Pancreas (tissue), 10 donors: Measurements from ENCODE around the gene REN. TPM values are rescaled to one million over a fixed set of nuclear protein-coding genes. Genes with fewer than 3 reads are reported as not detected.

Experiments
- ATAC-seq, 4 donors: fragments of 200-7000 bp; cut with Tn5 transposase; one replicate each; pipeline versions ENCODE4 v1.8.0 to v1.9.1; 2020; ENCODE audit warnings: mild to moderate bottlenecking in 4 of 4, moderate library complexity in 4 of 4
- DNase-seq, 6 donors: peaks; one replicate each; pipeline ENCODE4 v3.0.0-alpha.2; 2020
- FAIRE-seq: peaks from 2 replicates; lab custom pipeline; 2012; peaks lifted over from hg19 to GRCh38; lab: Jason Lieb, UNC
- H3K27ac ChIP-seq, 4 donors: fragments of 200-600 bp; sonication (generic); 1 replicate in 3 of 4; 2 replicates in 1 of 4; pipeline versions ENCODE4 v1.5.0 to v1.8.0; 2020
- H3K27me3 ChIP-seq, 4 donors: fragments of 200-600 bp; one replicate each; pipeline ENCODE4 v1.8.0; 2021
- H3K36me3 ChIP-seq, 3 donors: fragments of 200-600 bp; sonication (generic) in 1 of 3; one replicate each; pipeline versions ENCODE4 v1.5.0 to v1.8.0; 2020 to 2021
- H3K4me1 ChIP-seq, 3 donors: fragments of 200-600 bp; one replicate each; pipeline ENCODE4 v1.8.0; 2021
- H3K4me3 ChIP-seq, 4 donors: fragments of 200-600 bp; sonication (generic) in 2 of 4; one replicate each; pipeline versions ENCODE4 v1.5.0 to v1.8.0; 2020 to 2021
- H3K9me3 ChIP-seq, 4 donors: fragments of 200-600 bp; one replicate each; pipeline ENCODE4 v1.8.0; 2021
- WGBS, 2 donors: extraction: QIAGEN DNeasy Blood & Tissue Kit; methylation state at CpG; one replicate each; pipeline ENCODE4 v1.1.7; 2013; 5-methylcytosine and 5-hydroxymethylcytosine counted together
- intact Hi-C, 3 donors: fragments of 100-400 bp; cut with DNase I; formaldehyde crosslinking; loops; one replicate each; pipeline versions ENCODE4 v1.11.1 to v1.14.2; 2022
- polyA plus RNA-seq, 2 donors: library from polyadenylated mRNA; stranded (reverse); fragments of 200-250 nt; gene quantifications; one replicate each; pipeline ENCODE4 v1.2.3, GENCODE V29; 2013
- total RNA-seq, 6 donors: library from RNA; stranded (reverse); fragmentation: NEBNext Ultra II Directional in 4 of 6; extraction: Animal tissue kit (Norgen Biotek cat#: 25700) in 4 of 6; gene quantifications; one replicate each; pipeline versions ENCODE4 v1.2.1 to v1.2.4, GENCODE V29; 2021 to 2023
- TF ChIP-seq, protein P1 (sequence below), 4 donors: fragments of 200-600 bp; sonication (generic) in 3 of 4; IDR thresholded peaks; one replicate each; pipeline versions ENCODE4 v1.5.0 to v1.8.0; 2021; ENCODE audit warnings: antibody characterized with exemption in 4 of 4
- donor health status: healthy with polysubstance abuse.
- donor health status: DM: no; HTN: no; CAD: no; lungs with moderate emphysema.
- donor health status: DM: no; HTN: no; CAD: no.
- donor health status: control.
- donor health status: control.
- donor health status: Bipolar disorder and iron deficiency.
- donor health status: DM: yes; HTN: yes; CAD: no.
- donor health status: DM: no; HTN: no; CAD: no.
- donor health status: DM: no; HTN: no; CAD: no.
- donor health status: DM: yes; HTN: yes; CAD: no.

REN gene
- total and polyA plus RNA-seq, 8 donors: 0.28 TPM; not detected in 7

- no peak for ATAC-seq
- H3K27me3 ChIP-seq: no peaks in the 10 kb centered on the region
- H3K27ac ChIP-seq: no peak overlapping the region
- TF ChIP-seq, protein P1, sequence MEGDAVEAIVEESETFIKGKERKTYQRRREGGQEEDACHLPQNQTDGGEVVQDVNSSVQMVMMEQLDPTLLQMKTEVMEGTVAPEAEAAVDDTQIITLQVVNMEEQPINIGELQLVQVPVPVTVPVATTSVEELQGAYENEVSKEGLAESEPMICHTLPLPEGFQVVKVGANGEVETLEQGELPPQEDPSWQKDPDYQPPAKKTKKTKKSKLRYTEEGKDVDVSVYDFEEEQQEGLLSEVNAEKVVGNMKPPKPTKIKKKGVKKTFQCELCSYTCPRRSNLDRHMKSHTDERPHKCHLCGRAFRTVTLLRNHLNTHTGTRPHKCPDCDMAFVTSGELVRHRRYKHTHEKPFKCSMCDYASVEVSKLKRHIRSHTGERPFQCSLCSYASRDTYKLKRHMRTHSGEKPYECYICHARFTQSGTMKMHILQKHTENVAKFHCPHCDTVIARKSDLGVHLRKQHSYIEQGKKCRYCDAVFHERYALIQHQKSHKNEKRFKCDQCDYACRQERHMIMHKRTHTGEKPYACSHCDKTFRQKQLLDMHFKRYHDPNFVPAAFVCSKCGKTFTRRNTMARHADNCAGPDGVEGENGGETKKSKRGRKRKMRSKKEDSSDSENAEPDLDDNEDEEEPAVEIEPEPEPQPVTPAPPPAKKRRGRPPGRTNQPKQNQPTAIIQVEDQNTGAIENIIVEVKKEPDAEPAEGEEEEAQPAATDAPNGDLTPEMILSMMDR (IDR thresholded peaks at IDR 0.05): no peak
- intact Hi-C loops: no loop called here
- WGBS, 2 donors: 88 to 89% methylated on average over 4 of the region's 4 CpGs
- H3K4me1 ChIP-seq: no peaks in the 10 kb centered on the region
- no peak for FAIRE-seq
- H3K36me3 ChIP-seq: no peaks in the 10 kb centered on the region
- peak in 1 of 6 donors; percentile 6 for DNase-seq
- no peaks in the 10 kb centered on the region for H3K9me3 ChIP-seq
- H3K4me3 ChIP-seq: no peak overlapping the region
Observed at GRCh38 chr1:204202481-204202880, 36.3 kb upstream of the REN start.

- no peaks in the 10 kb centered on the region for H3K9me3 ChIP-seq
- no peaks in the 10 kb centered on the region for H3K27me3 ChIP-seq
- DNase-seq (peak in 1 of 6 donors; percentile 32), ATAC-seq (no peak), FAIRE-seq (no peak)
- H3K4me1 ChIP-seq: no peaks in the 10 kb centered on the region
- intact Hi-C loops: no loop called here
- H3K27ac ChIP-seq: no peak overlapping the region
- TF ChIP-seq, protein P1 (IDR thresholded peaks at IDR 0.05): no peak
- WGBS, 2 donors: 85 to 86% methylated on average over 12 of the region's 12 CpGs
- H3K4me3 ChIP-seq: no peak overlapping the region
- no peaks in the 10 kb centered on the region for H3K36me3 ChIP-seq
Observed at GRCh38 chr1:204201348-204202040, 35.4 kb upstream of the REN start.

- intact Hi-C loops: no loop called here
- H3K36me3 ChIP-seq: no peaks in the 10 kb centered on the region
- no peak for FAIRE-seq
- DNase-seq: peak in 1 of 6 donors; percentile 43
- H3K9me3 ChIP-seq: no peaks in the 10 kb centered on the region
- 80 to 81% methylated on average over 9 of the region's 9 CpGs for WGBS, 2 donors
- no peaks in the 10 kb centered on the region for H3K27me3 ChIP-seq
- H3K4me1 ChIP-seq: no peaks in the 10 kb centered on the region
- H3K27ac ChIP-seq: no peak overlapping the region
- TF ChIP-seq, protein P1 (IDR thresholded peaks at IDR 0.05): no peak
- no peak overlapping the region for H3K4me3 ChIP-seq
- no peak for ATAC-seq
Observed at GRCh38 chr1:204199579-204199978, 33.4 kb upstream of the REN start.

DNA sequence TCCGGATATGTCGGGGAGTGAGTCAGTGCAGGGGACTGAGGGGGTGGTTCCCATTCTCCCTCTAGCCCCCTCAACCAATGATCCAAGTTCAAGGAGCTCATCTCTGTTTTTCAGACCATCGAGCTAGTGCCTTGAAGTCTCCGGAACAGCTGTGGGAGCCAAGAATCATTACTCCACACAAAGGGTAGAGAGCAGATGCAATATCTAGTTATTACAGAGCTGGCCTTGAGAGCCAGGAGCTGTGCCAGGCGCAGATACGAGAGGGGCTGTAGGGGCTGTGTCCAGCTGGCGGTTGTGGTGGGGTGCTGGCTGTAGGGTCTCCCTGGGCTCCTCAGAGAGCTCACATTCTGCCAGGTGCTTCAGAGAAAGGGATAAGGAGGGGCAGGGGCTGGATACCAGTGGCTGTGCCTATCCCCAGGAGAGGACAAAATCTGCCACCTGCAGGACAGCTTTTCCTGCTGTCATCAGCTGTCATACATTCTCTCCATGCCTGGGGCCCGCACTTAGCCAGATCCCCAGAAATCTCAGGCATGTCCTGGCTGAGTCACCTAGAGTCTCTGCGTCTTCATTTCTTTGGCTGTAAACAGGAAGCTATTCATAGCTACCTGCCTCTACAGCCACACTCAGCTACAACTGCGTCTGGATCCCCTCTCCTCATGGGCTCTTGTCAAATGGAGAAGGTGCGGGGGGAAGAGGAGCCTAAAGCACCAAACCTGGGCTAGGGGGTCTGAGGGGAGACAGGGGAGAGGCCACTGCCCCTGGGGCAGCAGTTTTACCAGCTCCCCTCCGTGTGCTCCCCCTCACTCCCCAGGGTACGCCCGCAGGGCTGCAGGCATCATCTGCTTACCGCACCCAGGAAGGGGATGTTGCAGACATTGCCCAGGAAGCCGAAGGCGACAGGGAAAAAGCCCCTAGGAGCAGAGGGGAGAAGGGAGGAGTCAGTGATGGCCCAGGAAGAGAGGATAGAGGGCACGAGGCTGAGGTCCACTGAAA is 32.5 kb upstream of the REN start:
- intact Hi-C loops: no loop called here
- FAIRE-seq: no peak

More for the DNA sequence above, 32.5 kb upstream of the REN start:
- TF ChIP-seq, protein P1 (IDR thresholded peaks at IDR 0.05): no peak
- H3K36me3 ChIP-seq: no peaks in the 10 kb centered on the region
- no peaks in the 10 kb centered on the region for H3K27me3 ChIP-seq
- peak; percentile 20 to 75 (median 50) for ATAC-seq
- H3K4me1 ChIP-seq: no peaks in the 10 kb centered on the region
- 58 to 69% methylated on average over 18 of the region's 18 CpGs for WGBS, 2 donors
- peak in 2 of 6 donors; percentile 40 to 49 for DNase-seq
- no peak overlapping the region for H3K4me3 ChIP-seq
- no peak overlapping the region for H3K27ac ChIP-seq
- no peaks in the 10 kb centered on the region for H3K9me3 ChIP-seq
